GM19395 (cell line): ENCODE results near the gene YBX1.

ENCODE experiments used
- ATAC-seq: cut with Tn5 transposase; IDR thresholded peaks from one replicate; pipeline ENCODE4 v1.9.1; 2021; ENCODE audit warnings: mild to moderate bottlenecking, moderate library complexity; ENCODE audit not compliant: unreplicated experiment

YBX1 gene

DNA sequence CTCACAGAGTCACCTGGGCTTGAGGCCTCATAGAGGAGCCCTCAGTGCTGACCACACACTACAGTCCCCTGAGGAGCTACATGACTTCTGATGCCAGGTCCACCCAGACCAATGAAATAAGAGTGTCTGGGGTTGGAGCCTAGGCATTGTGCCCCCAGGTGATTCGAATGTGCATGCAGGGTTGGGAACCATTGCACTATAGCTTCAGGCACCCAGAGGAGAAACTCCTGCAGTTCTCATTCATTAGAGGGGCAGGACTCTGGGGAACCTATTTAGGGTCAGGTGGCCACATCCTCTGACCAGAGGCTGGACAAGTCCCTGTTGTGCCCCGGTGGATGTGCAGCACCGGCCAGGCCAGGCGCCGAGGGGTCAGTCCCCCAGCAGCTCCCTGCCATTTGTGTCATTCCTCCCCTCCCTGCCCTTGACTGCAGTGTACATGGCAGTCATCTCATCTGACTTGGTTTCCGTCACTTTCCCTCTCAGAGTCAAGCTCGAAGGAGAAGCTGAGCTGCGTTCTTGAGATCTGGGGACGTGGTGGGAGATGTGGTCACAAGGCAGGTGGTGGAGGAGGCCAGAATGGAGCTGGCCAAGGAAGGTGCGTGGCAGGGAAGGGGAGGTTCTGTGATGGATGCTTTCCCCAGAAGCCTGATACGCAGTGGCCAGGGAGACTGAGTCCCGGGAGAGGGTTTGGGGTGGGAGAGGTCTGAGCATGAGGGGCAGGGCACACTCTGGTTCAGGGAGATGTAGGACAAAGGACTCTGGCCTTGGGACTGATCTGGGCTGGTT is 51.4 kb downstream of the YBX1 start:
- ATAC-seq = no peak

DNA sequence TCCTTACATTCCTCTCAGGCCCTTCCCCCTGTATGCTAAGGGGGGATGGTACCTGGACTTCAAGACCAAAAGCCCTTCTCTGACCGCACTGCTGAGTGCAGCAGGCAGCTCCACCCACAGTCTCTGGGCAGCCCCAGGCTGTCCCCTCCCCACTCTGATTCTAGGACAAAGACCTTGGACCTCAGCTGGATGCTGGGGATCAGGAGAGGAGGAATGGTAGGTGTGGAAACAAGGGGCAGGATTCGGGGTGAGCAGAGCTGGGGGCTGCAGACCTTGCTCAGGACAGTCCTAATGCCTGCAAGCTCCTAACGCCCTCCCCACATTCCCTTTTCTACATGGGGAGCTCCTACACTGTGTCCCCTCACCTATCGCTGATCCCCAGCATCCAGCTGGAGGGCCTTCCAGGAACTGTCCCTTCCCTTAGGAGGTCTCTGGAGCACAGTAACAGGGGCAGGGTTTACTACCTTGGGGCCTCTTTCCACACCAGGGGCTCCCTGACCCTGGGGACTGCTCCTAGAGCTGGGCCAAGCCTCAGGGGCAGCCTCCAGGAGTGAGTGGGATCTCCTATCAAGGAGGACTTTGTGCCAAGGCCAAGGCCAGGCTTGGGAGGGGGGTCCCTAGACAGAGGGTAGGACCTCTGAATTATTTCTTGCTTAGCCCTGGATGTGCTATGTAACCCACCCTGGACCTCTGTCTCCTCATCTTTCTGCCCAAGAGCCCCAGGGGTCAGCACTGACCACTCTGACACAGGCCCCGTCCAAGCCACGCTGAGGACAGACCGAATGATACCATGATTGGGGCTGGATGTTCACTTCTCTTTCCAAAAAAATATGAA is 52.2 kb downstream of the YBX1 start:
- no peak for ATAC-seq

DNA sequence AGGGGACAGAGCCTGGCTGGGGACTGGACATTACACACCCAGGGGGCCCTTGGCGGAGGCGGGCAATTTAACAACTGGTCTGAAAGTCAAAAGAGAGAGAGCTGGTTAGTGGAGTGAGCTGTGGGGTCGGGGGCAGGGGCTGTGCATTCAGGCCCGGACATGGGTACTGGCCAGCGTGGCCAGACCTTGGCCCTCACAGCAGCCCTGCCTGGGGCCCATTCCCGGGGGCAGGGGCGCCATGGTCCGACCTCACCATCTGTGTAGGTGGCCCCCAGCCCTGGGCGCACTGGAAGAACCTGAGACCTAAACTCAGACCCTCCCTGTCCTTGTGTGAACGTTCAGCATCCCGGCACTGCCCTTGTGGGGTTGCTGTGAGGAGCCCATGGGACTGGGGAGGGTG is 52.8 kb downstream of the YBX1 start:
- ATAC-seq = no peak

DNA sequence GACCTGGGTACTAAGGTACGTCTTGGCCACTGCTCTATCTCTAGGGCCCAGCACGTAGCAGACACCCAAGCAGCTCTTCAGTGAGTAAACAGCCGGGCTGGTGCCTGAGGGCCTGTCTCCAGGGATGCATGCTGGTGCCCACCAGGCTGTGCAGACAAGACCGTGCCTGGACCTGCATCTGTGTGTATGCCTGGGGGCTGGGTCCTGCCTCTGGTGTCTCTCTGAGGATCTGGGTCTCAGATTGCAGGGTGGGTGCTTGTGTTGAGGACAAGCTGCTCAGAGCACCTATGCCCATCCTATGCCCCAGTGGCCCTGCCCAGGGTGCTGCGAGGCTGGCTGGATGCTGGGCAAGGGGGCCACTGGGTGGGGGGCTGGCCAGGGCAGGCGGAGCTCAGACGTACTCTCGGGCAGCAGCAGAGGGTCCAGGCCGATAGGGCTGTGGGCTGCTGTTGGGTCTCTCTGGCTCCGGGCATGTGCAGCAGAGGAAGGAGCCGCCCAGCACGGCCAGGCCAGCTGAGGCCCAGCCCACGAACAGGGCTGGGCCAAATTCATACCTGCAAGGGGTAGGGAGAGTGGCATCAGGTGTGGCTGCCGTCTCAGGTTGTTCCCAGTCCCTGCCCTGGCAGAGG is 53.4 kb downstream of the YBX1 start:
- no peak for ATAC-seq

DNA sequence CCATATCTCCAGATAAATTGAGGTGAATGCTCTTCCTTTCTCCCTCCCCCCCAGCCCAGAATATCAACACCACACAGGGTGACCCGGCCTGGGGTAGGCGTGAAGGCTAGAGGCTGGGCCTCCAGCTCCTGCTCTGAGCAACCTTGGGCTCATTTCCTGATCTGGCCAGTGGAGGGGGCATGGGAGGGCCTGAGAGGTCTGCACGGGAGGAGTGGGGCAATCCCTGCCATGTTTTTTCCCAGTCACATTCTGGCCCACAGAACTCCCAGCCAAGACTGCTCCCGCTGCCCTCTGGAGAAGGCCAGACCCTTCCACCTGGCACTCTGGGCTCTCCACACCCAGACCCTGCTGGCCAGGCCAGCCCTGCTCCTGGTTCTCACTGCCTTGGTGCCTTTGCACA is 53.9 kb downstream of the YBX1 start:
- no peak for ATAC-seq

DNA sequence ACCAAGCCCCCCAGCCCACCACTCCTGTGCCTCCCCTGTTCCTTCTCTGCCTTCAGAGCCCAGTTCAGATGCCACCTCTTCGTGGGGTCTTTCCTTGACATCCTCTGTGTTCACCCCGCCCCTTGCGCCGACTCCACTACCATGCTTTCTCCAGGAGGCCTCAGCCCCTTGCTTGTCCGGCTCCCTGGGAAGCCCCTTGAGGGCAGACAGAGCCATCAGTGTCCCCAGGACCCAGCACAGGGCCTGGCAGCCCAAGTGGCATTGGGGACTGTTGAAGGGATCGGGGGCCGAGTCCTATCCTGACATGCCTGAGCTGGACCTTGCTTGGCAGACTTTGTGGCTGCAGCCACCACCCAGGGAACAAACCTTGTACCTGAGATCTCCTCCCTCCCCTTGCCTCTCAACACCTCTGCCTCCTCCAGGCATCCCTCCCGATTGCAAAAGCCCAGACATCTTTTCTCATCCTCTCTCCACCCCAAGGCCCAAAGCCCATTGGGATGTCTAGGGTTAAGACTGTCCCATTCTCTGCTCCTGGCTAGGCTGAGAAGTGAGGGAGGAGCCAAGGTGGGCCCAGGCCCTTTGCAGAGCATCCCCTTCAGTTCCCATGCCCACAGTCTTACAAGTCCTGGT is 54.5 kb downstream of the YBX1 start:
- no peak for ATAC-seq

DNA sequence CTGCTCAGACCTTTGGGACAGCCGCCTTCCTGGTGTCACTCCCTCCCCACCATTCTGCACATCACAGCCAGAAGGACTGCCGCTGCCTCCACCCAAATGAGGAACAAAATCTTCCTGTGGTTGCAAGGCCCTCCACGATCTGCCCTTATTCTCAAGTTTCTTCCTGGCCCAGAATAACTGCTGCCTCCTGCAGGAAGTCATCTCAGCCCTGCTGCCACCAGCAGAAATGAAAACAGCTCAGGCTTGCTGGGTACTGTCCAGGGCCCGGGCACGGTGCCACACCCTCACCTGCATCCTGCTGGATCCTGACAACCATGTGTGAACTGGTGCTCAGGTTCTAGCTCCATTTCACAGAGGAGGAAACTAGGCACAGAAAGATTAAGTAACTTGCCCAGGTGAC is 55.0 kb downstream of the YBX1 start:
- ATAC-seq = no peak

DNA sequence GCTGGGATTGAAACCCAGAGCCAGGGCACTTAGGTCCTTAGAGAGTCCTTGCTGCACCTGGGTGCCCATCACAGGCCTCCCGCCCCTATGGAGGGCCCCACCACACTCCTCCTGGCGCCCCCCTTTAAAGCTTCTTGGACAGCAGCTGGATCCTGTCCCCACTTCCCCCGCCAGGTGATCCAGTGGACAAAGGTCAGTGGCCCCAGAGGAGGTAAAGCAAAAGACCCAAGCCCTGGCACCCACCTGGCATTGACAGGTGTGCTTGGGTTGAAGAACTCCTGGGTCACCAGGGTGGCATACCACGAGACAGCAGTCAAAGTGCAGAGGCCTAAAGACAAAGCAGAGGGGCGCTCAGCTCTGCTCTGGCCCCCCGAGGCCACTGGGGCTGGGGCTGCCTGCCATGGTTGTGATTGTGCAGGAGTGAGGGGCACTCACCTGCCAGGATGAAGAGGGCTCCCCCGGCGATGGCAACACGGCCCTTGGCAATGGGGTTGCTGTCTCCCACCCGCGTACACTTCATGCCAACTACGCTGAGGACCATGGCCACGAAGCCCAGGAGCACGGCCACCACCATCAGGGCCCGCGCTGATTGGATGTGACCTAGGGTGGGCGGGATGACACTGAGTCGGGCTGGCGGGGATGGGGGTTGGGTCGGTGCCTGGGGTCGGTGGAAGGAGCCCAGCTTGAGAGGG is 55.9 kb downstream of the YBX1 start:
- no peak for ATAC-seq

DNA sequence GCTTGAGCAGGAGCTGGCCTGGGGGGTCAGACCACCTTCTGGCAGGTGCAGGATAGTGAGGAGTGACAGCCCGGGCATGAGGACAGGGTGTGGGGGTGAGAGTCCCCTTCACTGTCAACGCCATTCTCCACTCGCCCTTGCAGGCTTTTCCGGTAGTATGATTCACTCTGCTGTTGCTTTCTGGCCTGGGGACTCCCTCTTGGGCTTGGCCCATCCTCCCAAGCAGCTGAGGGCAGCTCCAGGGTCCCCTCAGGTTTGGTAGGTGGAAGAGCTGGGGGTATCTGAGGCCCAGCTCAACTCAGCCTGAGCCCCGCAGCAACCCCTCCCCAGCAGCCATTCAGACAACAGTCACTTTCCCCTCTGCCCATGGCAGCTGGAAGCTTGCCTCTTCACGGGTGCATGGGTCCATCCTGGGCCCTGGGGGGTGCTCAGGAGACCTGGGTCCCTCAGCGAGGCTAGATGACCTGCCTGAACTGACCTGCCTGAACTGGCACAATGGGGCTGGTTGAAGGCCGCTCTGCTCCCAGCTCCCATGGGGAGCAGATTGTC is 56.5 kb downstream of the YBX1 start:
- no peak for ATAC-seq

DNA sequence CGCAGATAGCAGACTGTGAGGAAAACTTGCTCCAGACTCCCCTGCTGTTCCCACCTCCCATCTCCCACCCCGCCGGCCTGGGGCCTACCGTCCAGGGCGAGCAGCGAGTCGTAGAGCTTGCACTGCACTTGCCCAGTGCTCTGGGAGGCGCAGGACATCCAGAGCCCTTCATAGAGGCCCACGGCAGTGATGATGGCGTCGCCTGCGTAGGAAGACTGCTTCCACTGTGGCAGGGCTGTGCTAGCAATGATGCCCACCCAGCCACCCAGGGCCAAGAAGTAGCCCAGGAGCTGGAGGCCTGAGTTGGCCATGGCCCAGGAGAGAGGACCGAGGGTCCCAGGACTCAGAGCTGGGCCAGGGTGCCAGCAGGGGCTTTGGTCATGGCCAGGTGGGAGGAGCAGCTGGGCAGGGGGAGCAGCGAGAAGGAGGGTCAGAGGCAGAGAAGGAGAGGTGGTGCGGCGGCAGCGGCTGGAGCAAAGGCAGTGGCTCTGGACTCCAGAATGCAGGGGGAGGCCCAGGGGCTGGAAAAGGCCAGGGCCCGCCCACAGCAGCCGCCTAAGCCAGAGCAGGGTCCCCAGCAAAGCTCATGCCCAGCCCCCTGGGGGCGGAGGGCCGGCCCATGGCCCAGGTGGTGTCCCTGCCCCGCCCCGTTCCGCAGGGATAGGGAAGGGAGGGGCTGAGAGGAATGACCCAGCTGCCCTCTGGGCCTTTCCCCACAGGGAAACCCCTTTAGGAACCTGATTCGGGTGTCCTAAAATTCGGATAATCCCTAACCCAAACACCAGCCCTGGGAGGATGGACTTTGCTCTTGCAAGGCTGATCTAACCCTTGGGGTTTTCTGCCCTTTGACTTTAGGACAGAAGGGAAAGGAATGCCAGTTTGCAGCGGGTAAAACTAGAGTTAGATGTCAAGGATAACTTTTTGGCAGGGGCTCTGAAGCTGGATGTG is 57.8 kb downstream of the YBX1 start, which contains the start of gene CLDN19:
Gene CLDN19, minus strand, starts transcription at position 484 of the 948 bp plus-strand sequence. Its CDS starts 173 bp downstream, at position 311.
- ATAC-seq = no peak

DNA sequence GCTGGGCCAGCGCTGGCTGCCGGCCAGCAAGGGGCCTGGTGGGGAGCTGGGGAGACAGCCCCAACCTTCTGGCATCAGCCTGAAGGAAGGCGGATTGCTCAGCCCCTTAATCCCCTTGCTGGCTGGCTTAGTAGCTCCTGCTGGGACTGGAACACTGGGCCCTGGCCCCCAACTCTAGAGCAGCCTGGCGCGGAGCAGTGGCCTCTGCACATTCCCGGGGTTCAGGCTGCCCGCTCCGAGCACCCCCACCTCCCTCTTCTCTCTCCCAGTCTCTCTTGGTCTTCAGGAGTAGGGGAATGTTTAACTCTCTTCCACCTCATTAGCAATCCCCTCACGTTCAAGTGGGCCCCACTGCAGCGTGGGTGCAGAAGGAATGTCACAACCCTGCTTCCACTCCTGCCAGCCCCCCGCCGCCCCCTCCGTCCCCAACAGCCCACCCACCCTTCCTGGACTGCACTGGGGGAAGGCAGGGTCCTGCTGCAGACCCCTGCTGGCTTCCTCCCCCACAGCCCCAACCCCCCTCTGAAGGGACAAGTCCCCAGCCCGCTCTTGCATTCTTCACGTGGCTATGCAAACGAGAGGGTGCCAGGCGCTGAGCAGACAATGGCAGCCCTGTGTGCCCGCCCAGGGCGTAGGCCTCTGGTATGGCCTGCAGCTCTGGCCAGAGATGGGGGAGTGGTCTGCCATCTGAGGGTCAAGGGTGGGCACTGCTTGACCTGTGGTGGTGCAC is 58.8 kb downstream of the YBX1 start:
- ATAC-seq = no peak

DNA sequence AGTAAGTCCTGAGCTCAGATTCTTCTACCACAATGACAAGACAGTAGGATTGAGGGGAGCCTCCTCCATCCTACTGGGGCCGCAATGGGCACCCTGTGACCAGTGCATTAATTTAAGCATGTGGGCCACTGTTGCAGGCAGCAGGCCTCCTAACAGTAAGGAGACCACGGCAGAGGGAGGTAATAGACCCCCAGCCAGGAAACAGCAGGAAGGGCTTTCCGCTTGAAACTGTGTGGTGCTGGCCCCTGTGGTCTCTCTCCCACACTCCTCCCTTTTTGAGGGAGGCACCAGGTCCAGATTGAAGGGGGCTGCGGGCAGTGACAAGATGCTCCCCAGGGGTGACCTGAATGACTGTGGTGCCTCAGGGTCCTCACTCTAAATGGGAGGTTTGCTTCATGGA is 59.5 kb downstream of the YBX1 start:
- ATAC-seq = no peak

DNA sequence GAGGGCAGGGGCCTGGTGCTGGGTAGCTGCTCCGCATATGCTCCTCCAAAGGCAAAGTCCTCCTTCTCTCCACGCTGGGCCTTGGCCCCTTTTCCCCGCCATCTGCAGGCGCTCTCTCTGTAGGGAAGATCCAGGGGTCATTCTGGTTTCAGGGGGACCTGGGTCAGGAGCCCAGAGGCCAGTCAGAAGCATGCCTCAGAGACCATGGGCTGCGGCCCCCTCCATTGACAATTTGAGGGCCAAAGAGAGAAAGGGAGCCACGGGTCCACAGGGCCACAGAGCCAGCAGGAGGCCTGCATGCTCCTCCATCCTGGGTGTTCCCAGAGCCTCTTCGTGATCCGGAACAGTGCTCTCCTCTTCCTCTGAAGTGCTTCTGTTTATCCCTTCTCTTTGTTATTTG is 59.9 kb downstream of the YBX1 start:
- ATAC-seq = no peak

DNA sequence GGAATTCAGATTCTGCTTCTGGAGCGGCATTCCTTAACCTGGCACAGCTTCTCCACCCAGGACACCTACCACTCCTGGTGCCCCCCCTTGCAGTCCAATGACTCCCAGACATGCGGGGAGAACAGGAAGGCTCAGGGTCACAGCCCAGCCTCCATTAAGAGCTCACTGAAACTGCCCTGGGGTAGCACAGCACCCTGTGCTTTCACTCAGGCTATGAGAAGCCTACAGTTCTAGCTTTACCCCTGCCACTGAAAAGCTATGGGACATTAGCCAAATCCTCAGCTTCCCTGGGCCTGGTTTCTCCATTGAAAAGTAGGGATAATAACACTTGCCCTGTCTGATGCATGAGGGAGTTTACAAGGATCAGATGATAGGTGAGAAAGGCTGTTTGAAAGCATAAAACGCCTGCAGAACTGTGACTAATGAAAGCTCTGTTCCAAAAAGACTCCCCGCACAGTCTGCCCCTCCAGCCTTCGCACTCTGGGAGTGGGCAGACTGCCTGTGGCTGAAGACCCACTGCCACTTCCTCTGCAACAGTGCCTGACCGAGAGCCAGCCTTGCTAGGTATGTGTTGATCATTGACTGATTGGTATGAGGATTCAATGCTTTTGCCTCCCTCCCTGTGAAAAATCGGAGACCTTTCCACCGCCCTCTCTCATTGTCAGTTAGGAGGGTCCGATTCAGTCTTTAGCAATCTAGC is 60.5 kb downstream of the YBX1 start:
- ATAC-seq = no peak

DNA sequence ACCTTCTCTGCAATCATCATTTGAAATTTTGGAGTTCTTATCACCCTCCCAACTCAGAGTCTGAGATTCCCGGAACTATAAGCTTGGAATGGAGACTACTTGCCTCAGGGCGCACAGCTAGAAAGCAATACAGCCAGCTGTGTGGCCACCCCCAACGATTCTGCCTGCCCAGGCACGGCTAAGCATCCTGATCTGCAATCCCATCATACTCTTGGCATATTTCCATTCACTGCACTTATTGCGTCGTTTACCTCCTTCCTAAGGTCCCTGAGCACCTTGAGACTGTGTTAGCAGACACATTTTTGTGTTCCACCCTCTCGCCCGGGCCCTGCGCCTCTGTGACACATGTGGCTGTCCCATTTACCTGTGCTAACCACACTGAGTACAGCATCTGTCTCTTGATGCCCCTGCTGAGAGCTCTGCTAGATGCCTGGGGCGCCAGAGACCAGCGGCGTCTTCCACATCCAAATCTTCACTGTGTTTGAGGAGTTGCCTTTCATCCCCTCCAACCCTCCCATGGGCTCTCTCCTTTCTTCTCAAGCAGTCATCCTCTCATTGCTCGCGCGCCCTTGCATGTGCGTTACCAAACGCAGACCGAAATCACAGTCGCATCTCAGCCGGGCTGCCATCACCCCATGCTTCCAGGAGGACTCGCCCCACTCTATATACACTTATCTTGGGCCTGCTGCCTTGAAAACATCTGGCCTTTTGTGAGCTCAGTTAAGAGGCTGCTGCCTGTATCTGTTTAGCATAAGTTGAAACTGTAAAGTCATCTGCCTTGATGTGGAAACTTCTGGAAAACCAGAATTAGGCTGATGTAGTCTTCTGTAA is 61.3 kb downstream of the YBX1 start:
- ATAC-seq = no peak

DNA sequence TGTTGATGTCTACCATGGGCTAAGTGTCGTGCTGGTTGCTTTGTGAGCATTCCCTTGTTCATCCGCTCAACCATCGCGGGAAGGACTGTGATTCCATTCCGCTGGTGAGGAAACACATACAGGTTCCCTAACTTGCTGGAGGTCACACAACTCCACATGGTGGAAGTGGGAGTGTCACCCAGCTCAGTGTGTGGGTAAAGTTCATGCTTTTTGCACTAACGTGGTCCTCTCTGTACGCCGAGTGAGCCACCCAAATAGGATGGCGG is 61.9 kb downstream of the YBX1 start:
- no peak for ATAC-seq

DNA sequence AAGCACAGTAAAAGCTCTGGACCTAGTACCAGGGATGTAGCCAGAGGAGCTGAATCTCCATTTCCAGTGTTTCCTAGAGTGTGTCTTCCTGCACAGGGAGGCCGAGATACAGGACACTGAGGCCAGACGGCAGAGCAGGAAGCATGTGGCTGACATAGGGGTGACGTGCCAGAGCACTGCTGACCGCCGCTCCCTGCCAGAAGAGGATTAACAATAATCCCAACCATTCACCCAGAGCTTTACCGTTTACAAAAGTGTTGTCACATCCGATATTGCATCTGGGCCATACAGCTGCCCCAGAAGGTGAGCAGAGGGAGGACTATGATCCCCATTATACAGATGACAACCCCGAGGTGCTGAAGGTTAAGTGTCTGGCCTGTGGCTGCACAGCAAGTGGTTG is 63.6 kb downstream of the YBX1 start:
- no peak for ATAC-seq
